GM12872 (cell line): Measurements from ENCODE around the gene SENP7.

Experiments
- CTCF ChIP-seq: IDR thresholded peaks from 3 replicates; pipeline ENCODE4 v1.5.1; 2011; ENCODE audit warnings: low read depth, mild to moderate bottlenecking, low read length, moderate library complexity; ENCODE audit not compliant: insufficient read depth

SENP7 gene

GRCh38 chr3:101303089-101303731 is 209.8 kb downstream of the SENP7 start:
- TF ChIP-seq CTCF, result no peak

GRCh38 chr3:101300073-101300472 is 212.9 kb downstream of the SENP7 start:
- TF ChIP-seq CTCF, result no peak

- no peak for TF ChIP-seq CTCF
Measured at GRCh38 chr3:101292027-101292426, 221.0 kb downstream of the SENP7 start.

- no peak for TF ChIP-seq CTCF
Measured at GRCh38 chr3:101288294-101288693, 224.7 kb downstream of the SENP7 start.

GRCh38 chr3:101284757-101285156 is 228.3 kb downstream of the SENP7 start:
- TF ChIP-seq CTCF, result no peak

- no peak for TF ChIP-seq CTCF
Measured at GRCh38 chr3:101281521-101282030, 231.4 kb downstream of the SENP7 start.

GRCh38 chr3:101279765-101280385 is 233.1 kb downstream of the SENP7 start:
- no peak for TF ChIP-seq CTCF
